Neural cell (in vitro differentiated cells): Measurements from ENCODE around the gene SAMD10.

Experiments
- CTCF ChIP-seq: fragments of 450-650 bp; IDR thresholded peaks from 2 replicates; pipeline ENCODE4 v1.5.1; 2014; ENCODE audit warnings: antibody characterized with exemption, mild to moderate bottlenecking, moderate library complexity; ENCODE audit not compliant: poor library complexity, severe bottlenecking
- EP300 ChIP-seq: fragments of 450-650 bp; conservative IDR thresholded peaks from 2 replicates; pipeline ENCODE4 v1.6.1; 2014; ENCODE audit warnings: antibody characterized with exemption, mild to moderate bottlenecking, moderate library complexity; ENCODE audit not compliant: poor library complexity, severe bottlenecking
- EZH2 ChIP-seq: fragments of 200-600, 300-800 bp; shearing (Covaris generic), sonication (generic); IDR thresholded peaks from 2 replicates; pipeline ENCODE4 v1.6.1; 2014; ENCODE audit warnings: antibody characterized with exemption, low read length, borderline replicate concordance, mild to moderate bottlenecking; ENCODE audit not compliant: insufficient read depth, poor library complexity, severe bottlenecking
- POLR2AphosphoS5 ChIP-seq: IDR thresholded peaks from 2 replicates; pipeline ENCODE4 v1.6.1; 2012
- RAD21 ChIP-seq: fragments of 450-650 bp; conservative IDR thresholded peaks from 2 replicates; pipeline ENCODE4 v1.6.1; 2014; ENCODE audit warnings: antibody characterized with exemption, mild to moderate bottlenecking, moderate library complexity
- REST ChIP-seq: IDR thresholded peaks from 2 replicates; pipeline ENCODE4 v1.6.1; 2012; ENCODE audit warnings: borderline replicate concordance
- SMC3 ChIP-seq: fragments of 450-650 bp; conservative IDR thresholded peaks from 2 replicates; pipeline ENCODE4 v1.6.1; 2014; ENCODE audit warnings: antibody characterized with exemption, mild to moderate bottlenecking, moderate library complexity; ENCODE audit not compliant: poor library complexity

GRCh38 chr20:64023361-64024140, 44.1 kb upstream of the SAMD10 start:
- TF ChIP-seq REST (no peak), CTCF (no peak), POLR2AphosphoS5 (no peak), EZH2 (no peak), EP300 (no peak), RAD21 (no peak), SMC3 (no peak)
